ENCODE results near the gene LY6G5B.

LY6G5B gene

DNA sequence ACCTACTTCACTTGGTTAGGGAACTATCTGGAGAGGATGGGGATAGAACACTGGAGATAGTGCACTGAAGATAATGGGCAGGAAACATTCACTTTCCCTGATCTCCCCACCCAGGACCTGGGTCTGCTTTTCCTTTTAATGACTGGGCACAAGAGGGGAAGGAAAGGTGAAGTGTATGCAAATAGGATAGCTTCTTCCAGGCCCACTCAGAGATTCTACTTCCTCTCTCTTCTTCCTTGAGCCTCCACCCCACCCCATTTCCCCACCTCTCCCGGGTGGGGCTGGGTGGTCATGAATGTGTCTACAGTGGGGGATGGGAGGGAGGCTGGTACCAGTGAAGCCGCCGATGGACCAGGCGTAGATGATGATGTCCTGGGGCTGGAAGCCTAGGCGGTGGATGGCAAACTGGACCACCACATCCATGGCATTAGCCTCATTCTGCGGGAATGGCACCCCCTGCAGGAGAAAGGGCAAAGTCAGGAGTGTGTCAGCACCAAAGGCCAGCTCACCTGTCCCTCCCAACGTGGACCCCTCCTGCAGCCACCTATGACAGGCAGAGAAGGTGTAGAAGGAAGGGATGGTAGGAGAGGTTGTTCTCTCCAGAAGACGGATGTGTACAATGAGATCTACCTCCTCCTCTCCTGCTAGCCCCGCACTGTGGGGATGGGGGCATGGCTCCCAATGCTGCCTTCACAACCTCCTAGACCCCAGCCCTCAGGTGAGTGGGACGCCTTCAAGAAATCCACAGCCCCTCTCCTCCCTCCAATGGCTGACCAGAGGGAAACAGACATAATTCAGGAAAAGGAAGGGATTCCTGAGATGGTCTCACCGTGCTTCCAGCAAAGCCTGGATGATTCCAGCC is 19.7 kb downstream of the LY6G5B start:
- H3K4me3 ChIP-seq (ENCODE audit: low read depth, low read length): no peak overlapping the region
- TF ChIP-seq, protein P1, sequence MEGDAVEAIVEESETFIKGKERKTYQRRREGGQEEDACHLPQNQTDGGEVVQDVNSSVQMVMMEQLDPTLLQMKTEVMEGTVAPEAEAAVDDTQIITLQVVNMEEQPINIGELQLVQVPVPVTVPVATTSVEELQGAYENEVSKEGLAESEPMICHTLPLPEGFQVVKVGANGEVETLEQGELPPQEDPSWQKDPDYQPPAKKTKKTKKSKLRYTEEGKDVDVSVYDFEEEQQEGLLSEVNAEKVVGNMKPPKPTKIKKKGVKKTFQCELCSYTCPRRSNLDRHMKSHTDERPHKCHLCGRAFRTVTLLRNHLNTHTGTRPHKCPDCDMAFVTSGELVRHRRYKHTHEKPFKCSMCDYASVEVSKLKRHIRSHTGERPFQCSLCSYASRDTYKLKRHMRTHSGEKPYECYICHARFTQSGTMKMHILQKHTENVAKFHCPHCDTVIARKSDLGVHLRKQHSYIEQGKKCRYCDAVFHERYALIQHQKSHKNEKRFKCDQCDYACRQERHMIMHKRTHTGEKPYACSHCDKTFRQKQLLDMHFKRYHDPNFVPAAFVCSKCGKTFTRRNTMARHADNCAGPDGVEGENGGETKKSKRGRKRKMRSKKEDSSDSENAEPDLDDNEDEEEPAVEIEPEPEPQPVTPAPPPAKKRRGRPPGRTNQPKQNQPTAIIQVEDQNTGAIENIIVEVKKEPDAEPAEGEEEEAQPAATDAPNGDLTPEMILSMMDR (IDR thresholded peaks at IDR 0.05; ENCODE audit: borderline replicate concordance, insufficient read depth, low read depth, low read length): peak; percentile 49; the same call in 1 of the 2 replicates

DNA sequence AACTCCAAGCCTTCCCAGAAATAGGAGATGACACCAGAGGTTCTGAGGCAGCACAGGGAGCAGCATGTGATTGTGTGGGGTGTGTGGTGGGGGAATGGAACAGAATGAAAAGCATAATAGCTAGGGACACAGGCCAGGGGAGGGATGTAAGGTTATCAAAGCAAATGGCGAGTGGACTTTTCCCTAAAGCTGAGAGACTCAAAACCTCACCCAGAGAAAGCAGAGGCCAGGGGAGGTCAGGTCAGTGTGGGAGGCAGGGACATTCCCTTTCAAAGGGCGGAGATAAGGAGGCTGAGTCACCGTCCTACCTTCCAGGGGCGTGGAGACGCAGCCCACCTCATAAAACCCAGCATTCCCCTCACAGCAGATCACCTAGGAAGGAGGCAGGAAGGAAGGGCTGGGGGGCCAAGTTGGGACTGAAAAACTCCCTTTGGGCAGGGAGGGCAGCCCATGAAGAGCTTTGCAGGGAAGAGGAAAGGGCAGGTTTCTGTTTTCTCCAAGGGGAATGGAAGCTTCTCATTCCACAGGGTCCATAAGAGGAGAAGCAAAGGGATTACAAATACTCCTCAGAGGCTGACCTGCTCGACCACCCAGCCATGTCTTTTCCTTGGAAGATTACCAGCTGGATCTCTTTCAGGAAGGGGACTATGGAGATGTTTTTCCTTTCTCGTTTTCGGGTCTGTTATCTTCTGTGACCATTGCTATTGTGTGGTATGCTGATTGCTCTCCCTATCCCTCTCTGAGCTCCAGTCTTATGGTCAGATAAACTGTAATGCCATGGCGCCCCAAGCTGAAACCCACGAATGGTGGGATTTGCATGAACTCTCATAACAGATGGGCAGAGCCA is 20.7 kb downstream of the LY6G5B start:
- no peak overlapping the region for H3K4me3 ChIP-seq (ENCODE audit: low read depth, low read length)
- TF ChIP-seq, protein P1 (IDR thresholded peaks at IDR 0.05; ENCODE audit: borderline replicate concordance, insufficient read depth, low read depth, low read length): no peak

DNA sequence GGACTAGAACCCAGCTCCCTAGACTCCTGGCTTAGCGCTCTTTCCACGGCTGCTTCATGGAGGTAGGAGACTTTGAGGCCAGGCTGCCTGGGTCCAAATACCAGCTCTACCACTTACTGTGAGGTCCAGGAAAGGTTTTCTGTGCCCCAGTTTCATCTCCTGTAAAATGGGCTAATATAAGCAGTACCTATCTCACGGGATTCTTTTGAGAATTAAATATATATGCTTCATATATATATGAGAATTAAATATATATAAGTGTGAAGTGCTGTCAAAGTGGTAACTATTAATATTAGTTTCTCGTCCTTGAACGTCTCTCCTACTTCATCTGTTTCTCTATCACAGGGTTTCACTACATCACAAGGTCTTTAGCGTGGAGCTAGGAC is 21.3 kb downstream of the LY6G5B start:
- TF ChIP-seq, protein P1 (IDR thresholded peaks at IDR 0.05; ENCODE audit: borderline replicate concordance, insufficient read depth, low read depth, low read length): no peak
- H3K4me3 ChIP-seq (ENCODE audit: low read depth, low read length): no peak overlapping the region

- no peak overlapping the region for H3K4me3 ChIP-seq (ENCODE audit: low read depth, low read length)
- TF ChIP-seq, protein P1 (IDR thresholded peaks at IDR 0.05; ENCODE audit: borderline replicate concordance, insufficient read depth, low read depth, low read length): no peak
Measured at GRCh38 chr6:31691564-31692108, 21.9 kb downstream of the LY6G5B start.

DNA sequence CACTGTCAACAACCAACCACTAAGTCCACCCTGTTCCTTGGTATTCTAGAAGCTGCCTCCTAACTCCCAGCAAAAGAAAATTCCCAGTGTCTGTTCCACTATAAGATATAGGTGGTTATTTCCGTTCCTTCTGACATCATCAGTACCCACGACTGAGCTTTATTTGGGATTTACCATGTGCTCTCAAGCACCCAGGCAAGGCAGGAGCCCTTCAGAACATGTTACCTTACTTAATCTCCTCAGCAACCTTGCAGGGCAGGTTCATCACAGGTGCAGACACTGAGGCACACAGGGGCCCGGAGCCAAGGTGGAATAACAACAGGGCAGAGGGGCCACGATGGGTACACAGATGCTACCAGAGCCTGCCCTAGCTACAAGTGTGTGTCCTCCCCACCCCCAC is 22.6 kb downstream of the LY6G5B start:
- H3K4me3 ChIP-seq (ENCODE audit: low read depth, low read length): no peak overlapping the region
- TF ChIP-seq, protein P1 (IDR thresholded peaks at IDR 0.05; ENCODE audit: borderline replicate concordance, insufficient read depth, low read depth, low read length): no peak

- TF ChIP-seq, protein P1 (IDR thresholded peaks at IDR 0.05; ENCODE audit: borderline replicate concordance, insufficient read depth, low read depth, low read length): no peak
- no peak overlapping the region for H3K4me3 ChIP-seq (ENCODE audit: low read depth, low read length)
Measured at GRCh38 chr6:31692886-31693285, 23.1 kb downstream of the LY6G5B start.

Data from GM12875 (cell line).